Activated naive CD4-positive, alpha-beta T cell treated with anti-CD3 and anti-CD28 coated beads, Interleukin-2, amount 50 U/mL, for 24 hours (primary cell): Measurements from ENCODE around the gene ERLEC1.

Experiments used
- H3K27ac Mint-ChIP-seq: one replicate; pipeline ENCODE4 v1.8.0; 2021; ENCODE audit warnings: mild to moderate bottlenecking, mixed read lengths
- H3K27me3 Mint-ChIP-seq: one replicate; pipeline ENCODE4 v1.8.0; 2021; ENCODE audit warnings: mixed read lengths
- H3K36me3 Mint-ChIP-seq: one replicate; pipeline ENCODE4 v1.8.0; 2021; ENCODE audit warnings: mixed read lengths
- H3K4me1 Mint-ChIP-seq: one replicate; pipeline ENCODE4 v1.8.0; 2021; ENCODE audit warnings: mixed read lengths
- H3K4me3 Mint-ChIP-seq: one replicate; pipeline ENCODE4 v1.8.0; 2021; ENCODE audit warnings: mild to moderate bottlenecking, mixed read lengths
- H3K9me3 Mint-ChIP-seq: one replicate; pipeline ENCODE4 v1.8.0; 2021; ENCODE audit warnings: mixed read lengths

ERLEC1 gene

GRCh38 chr2:53769318-53769945, 17.4 kb upstream of the ERLEC1 start:
- Mint-ChIP-seq H3K27ac (no peak overlapping the region), H3K4me3 (peak overlapping the region; percentile 92), H3K27me3 (no peaks in the 10 kb centered on the region), H3K4me1 (peaks cover 36% of the 10 kb centered on the region), H3K9me3 (no peaks in the 10 kb centered on the region), H3K36me3 (peaks cover 7% of the 10 kb centered on the region)

DNA sequence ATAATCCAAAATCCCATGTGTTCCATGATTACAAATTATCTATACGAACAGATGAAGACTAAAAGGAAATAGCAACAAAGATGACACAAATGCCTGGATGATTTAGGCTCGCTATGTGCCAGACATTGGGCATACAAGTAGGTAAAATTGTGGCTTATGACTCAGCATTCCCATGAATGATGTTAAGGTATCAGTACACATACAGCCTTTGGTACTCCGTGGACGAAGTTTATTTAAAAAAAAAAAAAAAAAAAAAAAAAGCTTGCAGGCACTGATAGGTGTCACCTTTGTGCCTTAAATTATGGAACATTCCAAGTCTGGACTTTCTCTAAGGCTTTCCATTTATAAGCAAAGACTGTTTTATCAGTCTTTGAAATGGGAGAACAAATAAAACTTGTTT, 16.6 kb upstream of the ERLEC1 start:
- Mint-ChIP-seq H3K4me3 (peak overlapping the region; percentile 51), H3K27ac (peak overlapping the region; percentile 51), H3K4me1 (peaks cover 36% of the 10 kb centered on the region), H3K27me3 (no peaks in the 10 kb centered on the region), H3K9me3 (no peaks in the 10 kb centered on the region), H3K36me3 (peaks cover 7% of the 10 kb centered on the region)

DNA sequence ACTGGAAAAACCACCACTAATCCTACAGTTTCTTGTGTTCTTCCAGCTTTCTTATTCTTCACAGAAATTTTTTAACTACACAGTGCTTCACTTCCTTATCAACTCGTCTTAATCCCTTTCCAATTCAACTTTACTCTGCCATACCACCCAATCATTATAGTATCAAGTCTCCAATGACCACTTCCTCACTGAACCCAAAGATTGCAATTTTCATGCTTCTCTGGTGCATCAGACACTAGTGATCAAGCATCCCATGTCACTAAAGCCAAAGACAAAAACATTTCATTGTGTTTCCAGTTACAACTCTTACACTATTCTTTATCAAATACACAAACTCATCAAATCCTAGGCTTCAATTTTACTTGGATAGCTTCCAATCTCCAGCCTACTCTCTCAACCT, 9.7 kb upstream of the ERLEC1 start:
- peak overlapping the region; percentile 83 for H3K27ac Mint-ChIP-seq
- peaks cover 28% of the 10 kb centered on the region for H3K4me1 Mint-ChIP-seq

GRCh38 chr2:53778536-53779162, 8.2 kb upstream of the ERLEC1 start:
- no peaks in the 10 kb centered on the region for H3K27me3 Mint-ChIP-seq
- peak overlapping the region; percentile 32 for H3K27ac Mint-ChIP-seq
- peaks cover 14% of the 10 kb centered on the region for H3K36me3 Mint-ChIP-seq

More for the DNA sequence above, 9.7 kb upstream of the ERLEC1 start:
- peaks cover 17% of the 10 kb centered on the region for H3K36me3 Mint-ChIP-seq
- H3K9me3 Mint-ChIP-seq: peaks cover 4% of the 10 kb centered on the region
- no peaks in the 10 kb centered on the region for H3K27me3 Mint-ChIP-seq
- H3K4me3 Mint-ChIP-seq: no peak overlapping the region

DNA sequence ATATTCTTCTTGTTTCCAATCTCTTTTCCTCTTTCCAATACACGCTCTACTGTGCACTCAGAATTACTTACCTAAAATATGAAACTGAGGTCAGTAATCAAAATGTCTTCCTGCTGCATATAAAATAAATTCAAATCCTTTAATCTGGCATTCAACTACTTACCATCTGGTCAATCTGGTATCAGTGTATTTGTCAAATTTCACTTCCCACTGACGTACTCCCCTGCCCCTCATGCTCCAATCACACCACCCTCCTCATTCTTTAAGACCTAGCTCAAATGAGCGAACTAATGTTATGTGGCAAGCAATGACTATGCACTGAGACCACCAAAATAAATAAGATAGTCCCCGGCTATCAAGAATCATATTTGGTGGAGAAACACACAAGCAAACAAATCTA, 6.8 kb upstream of the ERLEC1 start:
- H3K9me3 Mint-ChIP-seq: peaks cover 4% of the 10 kb centered on the region
- no peak overlapping the region for H3K4me3 Mint-ChIP-seq
- peak overlapping the region; percentile 61 for H3K27ac Mint-ChIP-seq
- peaks cover 12% of the 10 kb centered on the region for H3K36me3 Mint-ChIP-seq
- H3K4me1 Mint-ChIP-seq: peaks cover 41% of the 10 kb centered on the region
- no peaks in the 10 kb centered on the region for H3K27me3 Mint-ChIP-seq

More at GRCh38 chr2:53778536-53779162, 8.2 kb upstream of the ERLEC1 start:
- H3K9me3 Mint-ChIP-seq: peaks cover 4% of the 10 kb centered on the region
- peaks cover 34% of the 10 kb centered on the region for H3K4me1 Mint-ChIP-seq
- H3K4me3 Mint-ChIP-seq: no peak overlapping the region

DNA sequence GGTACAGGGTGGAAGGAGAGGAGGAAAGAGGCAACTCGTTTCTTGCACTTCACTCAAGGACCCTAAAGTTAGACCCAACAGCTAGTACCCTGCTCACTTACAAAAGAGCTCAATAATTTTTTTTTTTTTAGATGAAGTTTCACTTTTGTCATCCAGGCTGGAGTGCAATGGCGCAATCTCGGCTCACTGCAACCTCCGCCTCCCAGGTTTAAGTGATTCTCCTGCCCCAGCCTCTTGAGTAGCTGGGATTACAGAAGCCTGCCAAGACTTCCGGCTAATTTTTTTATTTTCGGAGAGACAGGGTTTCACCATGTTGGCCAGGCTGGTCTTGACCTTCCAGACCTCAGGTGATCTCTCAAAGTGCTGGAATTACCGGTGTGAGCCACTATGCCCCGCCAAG, 4.2 kb upstream of the ERLEC1 start:
- Mint-ChIP-seq H3K27ac (no peak overlapping the region), H3K27me3 (no peaks in the 10 kb centered on the region), H3K36me3 (peaks cover 11% of the 10 kb centered on the region), H3K9me3 (peaks cover 4% of the 10 kb centered on the region), H3K4me1 (peaks cover 38% of the 10 kb centered on the region), H3K4me3 (no peak overlapping the region)

GRCh38 chr2:53784436-53784835, 2.4 kb upstream of the ERLEC1 start:
- Mint-ChIP-seq H3K9me3 (no peaks in the 10 kb centered on the region), H3K27me3 (no peaks in the 10 kb centered on the region), H3K36me3 (peaks cover 3% of the 10 kb centered on the region), H3K4me3 (peak overlapping the region; percentile 99), H3K27ac (peak overlapping the region; percentile 49), H3K4me1 (peaks cover 40% of the 10 kb centered on the region)

DNA sequence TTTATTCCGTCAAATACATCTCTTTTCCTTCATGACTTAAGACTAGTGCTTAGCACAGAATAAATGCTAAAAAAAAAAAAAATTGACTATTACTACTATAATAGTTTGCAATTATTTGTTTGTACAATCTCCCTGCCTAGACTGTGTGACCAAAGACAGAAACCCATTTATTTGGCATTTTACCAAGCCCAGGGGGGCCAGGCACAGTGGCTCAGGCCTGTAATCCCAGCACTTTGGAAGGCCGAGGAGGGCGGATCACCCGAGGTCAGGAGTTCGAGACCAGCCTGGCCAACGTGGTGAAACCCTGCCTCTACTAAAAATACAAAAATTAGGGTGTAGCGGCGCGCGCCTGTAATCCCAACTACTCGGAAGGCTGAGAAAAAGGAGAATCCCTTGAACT, 1.5 kb upstream of the ERLEC1 start:
- Mint-ChIP-seq H3K4me3 (peak overlapping the region; percentile 99), H3K36me3 (no peaks in the 10 kb centered on the region), H3K9me3 (no peaks in the 10 kb centered on the region), H3K27ac (no peak overlapping the region), H3K4me1 (peaks cover 35% of the 10 kb centered on the region), H3K27me3 (no peaks in the 10 kb centered on the region)

GRCh38 chr2:53786352-53786704, 516 bp upstream of the ERLEC1 start:
- Mint-ChIP-seq H3K4me1 (peaks cover 42% of the 10 kb centered on the region), H3K9me3 (no peaks in the 10 kb centered on the region), H3K27ac (peak overlapping the region; percentile 91), H3K27me3 (no peaks in the 10 kb centered on the region), H3K4me3 (peak overlapping the region; percentile 99), H3K36me3 (peaks cover 2% of the 10 kb centered on the region)

DNA sequence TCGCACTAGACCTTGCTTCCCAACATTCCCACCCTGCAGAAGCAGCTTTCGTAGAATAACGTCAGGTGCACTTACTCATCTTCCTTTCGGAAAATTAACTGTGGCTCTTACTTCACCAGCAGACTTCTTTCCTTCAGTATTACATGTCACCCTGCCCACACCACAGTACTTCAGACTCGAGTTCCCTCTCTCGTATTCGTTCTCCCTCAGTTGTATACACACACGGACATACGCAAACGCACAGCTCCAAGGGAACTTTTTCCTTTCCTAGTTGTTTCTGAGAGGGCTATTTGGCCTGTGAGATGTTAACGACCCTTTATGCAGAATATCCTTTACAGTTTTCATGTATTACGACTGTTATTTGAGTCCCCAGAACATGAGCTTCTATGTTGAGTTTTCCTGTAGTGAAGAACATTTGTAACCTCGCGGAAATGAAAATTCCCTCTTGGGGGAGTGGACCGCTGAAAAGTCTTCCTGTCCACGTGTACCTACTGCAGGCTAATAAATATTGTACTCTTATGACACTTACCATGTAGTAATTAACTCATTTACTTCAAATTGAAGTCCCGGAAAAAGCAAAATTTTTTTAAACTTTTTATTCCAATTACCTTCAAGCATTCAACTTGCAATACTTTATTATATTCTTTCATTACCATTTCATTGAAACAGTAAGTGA, 908 bp downstream of the ERLEC1 start:
- H3K27ac Mint-ChIP-seq: peak overlapping the region; percentile 97
- no peaks in the 10 kb centered on the region for H3K27me3 Mint-ChIP-seq
- H3K4me3 Mint-ChIP-seq: peak overlapping the region; percentile 99
- no peaks in the 10 kb centered on the region for H3K9me3 Mint-ChIP-seq
- H3K36me3 Mint-ChIP-seq: peaks cover 2% of the 10 kb centered on the region
- peaks cover 50% of the 10 kb centered on the region for H3K4me1 Mint-ChIP-seq

DNA sequence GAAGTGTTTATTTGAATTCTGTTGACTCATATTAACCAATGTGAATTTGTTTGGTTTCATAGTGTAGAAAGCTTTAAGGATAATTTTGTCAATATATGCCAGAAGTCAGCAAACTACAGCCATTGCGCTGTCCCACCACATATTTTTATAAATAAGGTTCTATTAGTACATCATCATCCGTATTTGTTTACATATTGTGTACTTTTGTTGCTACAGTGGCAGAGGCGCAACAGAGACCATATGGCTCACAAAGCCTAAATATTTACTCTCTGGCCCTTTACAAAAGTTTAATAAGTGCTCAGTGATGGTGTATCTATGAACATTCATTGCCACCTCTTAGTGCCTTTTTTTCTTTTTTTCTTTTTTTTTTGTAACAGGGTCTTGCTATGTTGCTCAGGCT, 6.4 kb downstream of the ERLEC1 start:
- Mint-ChIP-seq H3K4me3 (no peak overlapping the region), H3K9me3 (no peaks in the 10 kb centered on the region), H3K36me3 (peaks cover 5% of the 10 kb centered on the region), H3K4me1 (peaks cover 25% of the 10 kb centered on the region), H3K27ac (no peak overlapping the region), H3K27me3 (no peaks in the 10 kb centered on the region)

DNA sequence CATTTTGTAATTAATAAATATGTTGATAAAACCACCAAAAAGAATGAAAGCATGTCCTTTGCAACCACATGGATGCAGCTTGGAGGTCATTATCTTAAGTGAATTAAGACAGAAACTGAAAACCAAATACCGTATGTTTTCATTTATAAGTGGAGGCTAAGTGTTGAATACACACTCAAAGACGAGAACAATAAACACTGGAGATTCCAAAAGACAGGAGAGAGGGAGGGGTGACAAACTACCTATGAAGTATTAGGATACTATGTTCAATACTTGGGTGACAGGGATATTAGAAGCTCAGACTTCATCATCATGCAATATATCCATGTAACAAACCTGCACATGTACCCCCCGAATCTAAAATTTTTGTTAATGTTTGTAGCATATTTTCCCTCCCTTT, 7.0 kb downstream of the ERLEC1 start:
- no peak overlapping the region for H3K4me3 Mint-ChIP-seq
- H3K27ac Mint-ChIP-seq: no peak overlapping the region
- peaks cover 5% of the 10 kb centered on the region for H3K36me3 Mint-ChIP-seq
- H3K27me3 Mint-ChIP-seq: no peaks in the 10 kb centered on the region
- H3K9me3 Mint-ChIP-seq: no peaks in the 10 kb centered on the region
- peaks cover 20% of the 10 kb centered on the region for H3K4me1 Mint-ChIP-seq

DNA sequence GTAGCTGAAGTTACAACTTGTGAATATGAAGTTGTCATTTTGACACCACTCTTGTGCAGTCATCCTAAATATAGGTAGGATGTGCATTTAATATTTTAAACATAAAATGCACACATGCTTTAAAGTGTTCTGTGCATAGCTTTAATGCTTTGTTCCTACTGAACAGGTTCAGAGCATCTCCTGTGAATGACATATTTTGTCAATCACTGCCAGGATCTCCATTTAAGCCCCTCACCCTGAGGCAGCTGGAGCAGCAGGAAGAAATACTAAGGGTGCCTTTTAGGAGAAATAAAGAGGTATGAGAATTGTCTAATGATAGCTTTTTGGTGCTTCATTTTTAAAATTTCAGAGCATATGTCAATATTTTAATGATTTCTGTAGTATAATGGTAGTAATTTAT, 14.7 kb downstream of the ERLEC1 start:
- peaks cover 17% of the 10 kb centered on the region for H3K36me3 Mint-ChIP-seq
- H3K27me3 Mint-ChIP-seq: no peaks in the 10 kb centered on the region
- no peak overlapping the region for H3K4me3 Mint-ChIP-seq
- no peaks in the 10 kb centered on the region for H3K9me3 Mint-ChIP-seq
- H3K4me1 Mint-ChIP-seq: peaks cover 5% of the 10 kb centered on the region
- H3K27ac Mint-ChIP-seq: no peak overlapping the region

DNA sequence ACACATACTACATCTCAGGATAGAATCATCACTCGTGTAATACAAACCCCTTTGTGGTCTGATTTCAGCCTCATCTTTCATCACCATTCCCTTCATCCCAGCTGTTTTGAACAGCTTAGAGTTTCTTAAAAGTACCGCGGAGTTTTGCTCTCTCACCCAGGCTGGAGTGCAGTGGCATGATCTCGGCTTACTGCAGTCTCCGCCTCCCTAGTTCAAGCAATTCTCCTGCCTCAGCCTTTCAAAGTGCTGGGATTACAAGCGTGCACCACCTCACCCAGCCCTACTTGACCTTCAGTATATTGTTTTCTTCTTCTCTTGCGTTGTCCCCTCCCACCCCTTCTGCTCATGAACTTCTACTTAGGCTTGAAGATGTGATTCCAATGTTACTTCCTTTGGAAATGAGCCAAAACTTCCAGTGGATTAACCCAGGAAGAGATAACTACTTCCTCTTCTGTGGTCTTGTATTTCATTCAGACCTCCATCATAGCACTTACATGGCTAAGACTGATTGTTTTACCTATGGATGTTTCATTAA, 15.8 kb downstream of the ERLEC1 start:
- no peak overlapping the region for H3K27ac Mint-ChIP-seq
- peaks cover 19% of the 10 kb centered on the region for H3K36me3 Mint-ChIP-seq
- H3K4me3 Mint-ChIP-seq: no peak overlapping the region
- peaks cover 5% of the 10 kb centered on the region for H3K4me1 Mint-ChIP-seq
- no peaks in the 10 kb centered on the region for H3K27me3 Mint-ChIP-seq
- H3K9me3 Mint-ChIP-seq: no peaks in the 10 kb centered on the region

DNA sequence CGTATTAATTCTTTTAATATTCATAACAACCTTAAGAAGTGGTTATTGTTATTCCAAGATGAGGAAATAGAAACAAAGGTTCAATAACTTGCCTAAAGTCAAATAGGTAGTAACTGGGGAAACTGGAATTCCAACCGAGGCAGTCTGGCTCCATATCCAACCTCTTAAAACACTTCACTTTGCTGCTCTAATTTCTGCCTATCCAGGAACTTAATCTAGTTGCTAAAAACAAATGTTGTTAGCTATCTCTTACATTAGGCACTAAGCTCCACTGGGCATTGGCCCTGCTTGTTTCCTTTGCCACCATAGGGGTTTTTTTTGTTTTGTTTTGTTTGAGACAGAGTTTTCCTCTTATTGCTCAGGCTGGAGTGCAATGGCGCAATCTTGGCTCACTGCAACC, 24.8 kb downstream of the ERLEC1 start:
- peaks cover 14% of the 10 kb centered on the region for H3K36me3 Mint-ChIP-seq
- H3K4me3 Mint-ChIP-seq: no peak overlapping the region
- no peaks in the 10 kb centered on the region for H3K9me3 Mint-ChIP-seq
- no peaks in the 10 kb centered on the region for H3K4me1 Mint-ChIP-seq
- H3K27me3 Mint-ChIP-seq: no peaks in the 10 kb centered on the region
- no peak overlapping the region for H3K27ac Mint-ChIP-seq

DNA sequence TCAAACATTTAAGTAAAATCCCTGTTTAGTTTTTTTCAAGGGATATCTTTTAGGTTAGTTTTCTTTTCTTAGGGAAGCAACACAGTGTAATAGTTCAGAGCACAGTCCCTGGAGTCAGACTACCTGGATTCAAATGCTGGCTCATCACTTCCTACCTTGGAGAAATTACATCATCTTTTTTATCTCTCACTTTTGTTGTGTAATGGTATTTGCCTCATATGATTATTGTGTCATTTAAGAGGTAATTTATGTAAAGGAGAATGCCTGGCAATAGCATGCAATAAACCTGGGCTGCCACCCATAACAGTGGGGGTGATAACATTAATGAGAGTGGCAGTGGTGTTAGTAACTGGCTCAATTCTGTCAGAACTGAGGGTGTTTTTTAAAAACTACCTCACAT, 26.3 kb downstream of the ERLEC1 start:
- Mint-ChIP-seq H3K4me3 (no peak overlapping the region), H3K36me3 (peaks cover 23% of the 10 kb centered on the region), H3K4me1 (no peaks in the 10 kb centered on the region), H3K27me3 (no peaks in the 10 kb centered on the region), H3K27ac (no peak overlapping the region), H3K9me3 (no peaks in the 10 kb centered on the region)
